ENCODE measurements around the gene HOXC6.

Gene HOXC6

GRCh38 chr12:54053751-54054741, 25.8 kb downstream of the HOXC6 start, which contains the start of gene HOXC4:
TSS of gene HOXC4 (plus strand) at chr12:54053835. CDS start at chr12:54053923, 88 bp downstream.
- POLR2A ChIA-PET (ENCODE audit: low non-redundant PET) = no interaction called here
- TF ChIP-seq CTCF (conservative IDR thresholded peaks at IDR 0.05; ENCODE audit: low read depth) = no peak
- no peak within 1 kb of the TSS for H3K27ac ChIP-seq
- CTCF ChIA-PET = interaction anchor here (0.6 kb wide), 4 partner anchors 11 to 1088 kb away, joined by 3 to 4 read pairs (median 3); partner anchors contain the start of gene HOXC10
- DNase-seq (ENCODE audit: low spot score) = no peak

- TF ChIP-seq CTCF (conservative IDR thresholded peaks at IDR 0.05; ENCODE audit: low read depth) = no peak
- ChIA-PET CTCF (interaction anchor here (0.6 kb wide), 2 partner anchors 11 to 196 kb away, joined by 3 to 4 read pairs; no protein-coding TSS in a partner anchor), POLR2A (ENCODE audit: low non-redundant PET) (no interaction called here)
- H3K27ac ChIP-seq = no peak overlapping the region
- no peak for DNase-seq (ENCODE audit: low spot score)
Measured at GRCh38 chr12:54054742-54055194, 26.5 kb downstream of the HOXC6 start.

GRCh38 chr12:54055552-54055951, 27.3 kb downstream of the HOXC6 start:
- TF ChIP-seq CTCF (conservative IDR thresholded peaks at IDR 0.05; ENCODE audit: low read depth) = no peak
- no peak overlapping the region for H3K27ac ChIP-seq
- POLR2A ChIA-PET (ENCODE audit: low non-redundant PET) = no interaction called here
- DNase-seq (ENCODE audit: low spot score) = no peak
- CTCF ChIA-PET = no interaction called here

GRCh38 chr12:54056110-54056509, 27.9 kb downstream of the HOXC6 start:
- no peak for TF ChIP-seq CTCF (conservative IDR thresholded peaks at IDR 0.05; ENCODE audit: low read depth)
- H3K27ac ChIP-seq = no peak overlapping the region
- POLR2A ChIA-PET (ENCODE audit: low non-redundant PET) = no interaction called here
- CTCF ChIA-PET = no interaction called here
- DNase-seq (ENCODE audit: low spot score) = no peak

- CTCF ChIA-PET = interaction anchor here (0.6 kb wide), 1 partner anchor 112 kb away, joined by 3 read pairs; no protein-coding TSS in a partner anchor
- H3K27ac ChIP-seq = no peak overlapping the region
- no peak for DNase-seq (ENCODE audit: low spot score)
- no peak for TF ChIP-seq CTCF (conservative IDR thresholded peaks at IDR 0.05; ENCODE audit: low read depth)
- POLR2A ChIA-PET (ENCODE audit: low non-redundant PET) = no interaction called here
Measured at GRCh38 chr12:54058128-54058768, 30.0 kb downstream of the HOXC6 start.

GRCh38 chr12:54059668-54060067, 31.4 kb downstream of the HOXC6 start:
- CTCF ChIA-PET = interaction anchor here (0.6 to 1.2 kb wide), 2 partner anchors 19 to 23 kb away, joined by 3 read pairs; no protein-coding TSS in a partner anchor
- no peak for TF ChIP-seq CTCF (conservative IDR thresholded peaks at IDR 0.05; ENCODE audit: low read depth)
- no peak for DNase-seq (ENCODE audit: low spot score)
- POLR2A ChIA-PET (ENCODE audit: low non-redundant PET) = no interaction called here
- H3K27ac ChIP-seq = no peak overlapping the region
